Liver (tissue), 3 donors: ENCODE results near the gene SCAMP5.

Experiments used
- EGR1 ChIP-seq, 2 donors: IDR thresholded peaks; 2 replicates each; pipeline ENCODE4 v1.6.1; 2016 to 2018; ENCODE audit warnings: antibody characterized with exemption in 2 of 2, low read depth in 2 of 2
- FOXA2 ChIP-seq: IDR thresholded peaks from 2 replicates; pipeline ENCODE4 v1.6.1; 2016; ENCODE audit warnings: antibody characterized with exemption
- HNF4A ChIP-seq, 2 donors: conservative IDR thresholded peaks; 2 replicates each; pipeline ENCODE4 v1.6.1; 2016; ENCODE audit warnings: antibody characterized with exemption in 2 of 2, mild to moderate bottlenecking in 2 of 2
- HNF4G ChIP-seq: IDR thresholded peaks from 2 replicates; pipeline ENCODE4 v1.6.1; 2016; ENCODE audit warnings: antibody characterized with exemption
- RAD21 ChIP-seq, 2 donors: IDR thresholded peaks; 2 replicates each; pipeline ENCODE4 v1.6.1; 2016; ENCODE audit warnings: antibody characterized with exemption in 2 of 2, mild to moderate bottlenecking in 2 of 2
- SP1 ChIP-seq: IDR thresholded peaks from 2 replicates; pipeline ENCODE4 v1.6.1; 2018; ENCODE audit warnings: antibody characterized with exemption, mild to moderate bottlenecking
- TAF1 ChIP-seq: conservative IDR thresholded peaks from 2 replicates; pipeline ENCODE4 v1.6.1; 2016; ENCODE audit warnings: antibody characterized with exemption, mild to moderate bottlenecking
- TF ChIP-seq, protein P1 (sequence below): fragments of 150-350 bp; IDR thresholded peaks from 2 replicates; pipeline ENCODE4 v1.5.1; 2017; ENCODE audit warnings: improper control_type of control experiment, low read depth, low read length; ENCODE audit not compliant: missing input control
- TF ChIP-seq, protein P2 (sequence below): IDR thresholded peaks from 2 replicates; pipeline ENCODE4 v1.6.1; 2016; ENCODE audit warnings: antibody characterized with exemption, mild to moderate bottlenecking
- TF ChIP-seq, protein P3 (sequence below): IDR thresholded peaks from 2 replicates; pipeline ENCODE4 v1.6.1; 2016; ENCODE audit warnings: antibody characterized with exemption
- TF ChIP-seq, protein P4 (sequence below): IDR thresholded peaks from 2 replicates; pipeline ENCODE4 v1.6.1; 2016; ENCODE audit warnings: antibody characterized with exemption
- TF ChIP-seq, protein P5 (sequence below): IDR thresholded peaks from 2 replicates; pipeline ENCODE4 v1.6.1; 2016; ENCODE audit warnings: antibody characterized with exemption
- donor health status: healthy.
- donor health status: healthy.

DNA sequence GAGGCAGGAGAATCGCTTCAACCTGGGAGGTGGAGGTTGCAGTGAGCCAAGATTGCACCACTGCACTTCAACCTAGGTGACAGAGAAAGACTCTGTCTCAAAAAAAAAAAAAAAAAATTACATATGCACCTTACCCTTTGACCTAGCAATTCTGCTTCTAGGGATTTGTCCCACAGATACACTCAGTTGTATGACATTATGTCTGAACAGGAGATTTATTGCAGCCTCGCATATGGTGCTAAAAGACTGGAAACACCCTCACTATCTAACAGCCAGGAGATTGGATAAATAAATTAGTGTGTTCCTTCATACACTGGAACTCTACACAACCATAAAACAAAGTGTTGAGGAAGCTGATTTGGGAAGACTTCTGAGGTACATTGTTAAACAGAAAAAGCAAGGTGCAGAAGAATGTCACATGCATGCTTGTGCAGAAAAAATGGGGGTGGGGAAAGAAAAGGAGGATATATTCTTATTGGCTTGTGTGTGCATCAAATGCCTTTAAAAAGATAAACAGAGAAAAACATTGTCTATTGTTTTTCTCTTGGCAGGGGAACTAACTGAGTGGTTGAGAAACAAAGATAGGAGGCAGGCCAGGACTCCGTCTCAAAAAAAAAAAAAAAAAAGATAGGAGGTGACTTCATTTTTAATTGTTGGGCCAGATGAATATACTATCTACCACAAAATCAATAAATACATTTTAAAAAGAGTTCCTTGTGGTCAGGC, 59.0 kb downstream of the SCAMP5 start:
- TF ChIP-seq, protein P1, sequence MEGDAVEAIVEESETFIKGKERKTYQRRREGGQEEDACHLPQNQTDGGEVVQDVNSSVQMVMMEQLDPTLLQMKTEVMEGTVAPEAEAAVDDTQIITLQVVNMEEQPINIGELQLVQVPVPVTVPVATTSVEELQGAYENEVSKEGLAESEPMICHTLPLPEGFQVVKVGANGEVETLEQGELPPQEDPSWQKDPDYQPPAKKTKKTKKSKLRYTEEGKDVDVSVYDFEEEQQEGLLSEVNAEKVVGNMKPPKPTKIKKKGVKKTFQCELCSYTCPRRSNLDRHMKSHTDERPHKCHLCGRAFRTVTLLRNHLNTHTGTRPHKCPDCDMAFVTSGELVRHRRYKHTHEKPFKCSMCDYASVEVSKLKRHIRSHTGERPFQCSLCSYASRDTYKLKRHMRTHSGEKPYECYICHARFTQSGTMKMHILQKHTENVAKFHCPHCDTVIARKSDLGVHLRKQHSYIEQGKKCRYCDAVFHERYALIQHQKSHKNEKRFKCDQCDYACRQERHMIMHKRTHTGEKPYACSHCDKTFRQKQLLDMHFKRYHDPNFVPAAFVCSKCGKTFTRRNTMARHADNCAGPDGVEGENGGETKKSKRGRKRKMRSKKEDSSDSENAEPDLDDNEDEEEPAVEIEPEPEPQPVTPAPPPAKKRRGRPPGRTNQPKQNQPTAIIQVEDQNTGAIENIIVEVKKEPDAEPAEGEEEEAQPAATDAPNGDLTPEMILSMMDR = no peak
- no peak for TF ChIP-seq TAF1
- no peak for TF ChIP-seq FOXA2
- TF ChIP-seq, protein P2, sequence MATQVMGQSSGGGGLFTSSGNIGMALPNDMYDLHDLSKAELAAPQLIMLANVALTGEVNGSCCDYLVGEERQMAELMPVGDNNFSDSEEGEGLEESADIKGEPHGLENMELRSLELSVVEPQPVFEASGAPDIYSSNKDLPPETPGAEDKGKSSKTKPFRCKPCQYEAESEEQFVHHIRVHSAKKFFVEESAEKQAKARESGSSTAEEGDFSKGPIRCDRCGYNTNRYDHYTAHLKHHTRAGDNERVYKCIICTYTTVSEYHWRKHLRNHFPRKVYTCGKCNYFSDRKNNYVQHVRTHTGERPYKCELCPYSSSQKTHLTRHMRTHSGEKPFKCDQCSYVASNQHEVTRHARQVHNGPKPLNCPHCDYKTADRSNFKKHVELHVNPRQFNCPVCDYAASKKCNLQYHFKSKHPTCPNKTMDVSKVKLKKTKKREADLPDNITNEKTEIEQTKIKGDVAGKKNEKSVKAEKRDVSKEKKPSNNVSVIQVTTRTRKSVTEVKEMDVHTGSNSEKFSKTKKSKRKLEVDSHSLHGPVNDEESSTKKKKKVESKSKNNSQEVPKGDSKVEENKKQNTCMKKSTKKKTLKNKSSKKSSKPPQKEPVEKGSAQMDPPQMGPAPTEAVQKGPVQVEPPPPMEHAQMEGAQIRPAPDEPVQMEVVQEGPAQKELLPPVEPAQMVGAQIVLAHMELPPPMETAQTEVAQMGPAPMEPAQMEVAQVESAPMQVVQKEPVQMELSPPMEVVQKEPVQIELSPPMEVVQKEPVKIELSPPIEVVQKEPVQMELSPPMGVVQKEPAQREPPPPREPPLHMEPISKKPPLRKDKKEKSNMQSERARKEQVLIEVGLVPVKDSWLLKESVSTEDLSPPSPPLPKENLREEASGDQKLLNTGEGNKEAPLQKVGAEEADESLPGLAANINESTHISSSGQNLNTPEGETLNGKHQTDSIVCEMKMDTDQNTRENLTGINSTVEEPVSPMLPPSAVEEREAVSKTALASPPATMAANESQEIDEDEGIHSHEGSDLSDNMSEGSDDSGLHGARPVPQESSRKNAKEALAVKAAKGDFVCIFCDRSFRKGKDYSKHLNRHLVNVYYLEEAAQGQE = no peak
- TF ChIP-seq RAD21 (IDR thresholded peaks at IDR 0.05) = no peak
- TF ChIP-seq, protein P3, sequence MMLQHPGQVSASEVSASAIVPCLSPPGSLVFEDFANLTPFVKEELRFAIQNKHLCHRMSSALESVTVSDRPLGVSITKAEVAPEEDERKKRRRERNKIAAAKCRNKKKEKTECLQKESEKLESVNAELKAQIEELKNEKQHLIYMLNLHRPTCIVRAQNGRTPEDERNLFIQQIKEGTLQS = no peak
- TF ChIP-seq, protein P4, sequence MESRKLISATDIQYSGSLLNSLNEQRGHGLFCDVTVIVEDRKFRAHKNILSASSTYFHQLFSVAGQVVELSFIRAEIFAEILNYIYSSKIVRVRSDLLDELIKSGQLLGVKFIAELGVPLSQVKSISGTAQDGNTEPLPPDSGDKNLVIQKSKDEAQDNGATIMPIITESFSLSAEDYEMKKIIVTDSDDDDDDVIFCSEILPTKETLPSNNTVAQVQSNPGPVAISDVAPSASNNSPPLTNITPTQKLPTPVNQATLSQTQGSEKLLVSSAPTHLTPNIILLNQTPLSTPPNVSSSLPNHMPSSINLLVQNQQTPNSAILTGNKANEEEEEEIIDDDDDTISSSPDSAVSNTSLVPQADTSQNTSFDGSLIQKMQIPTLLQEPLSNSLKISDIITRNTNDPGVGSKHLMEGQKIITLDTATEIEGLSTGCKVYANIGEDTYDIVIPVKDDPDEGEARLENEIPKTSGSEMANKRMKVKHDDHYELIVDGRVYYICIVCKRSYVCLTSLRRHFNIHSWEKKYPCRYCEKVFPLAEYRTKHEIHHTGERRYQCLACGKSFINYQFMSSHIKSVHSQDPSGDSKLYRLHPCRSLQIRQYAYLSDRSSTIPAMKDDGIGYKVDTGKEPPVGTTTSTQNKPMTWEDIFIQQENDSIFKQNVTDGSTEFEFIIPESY = no peak
- no peak for TF ChIP-seq EGR1 (IDR thresholded peaks at IDR 0.05; ENCODE audit: low read depth in 2 of 2)
- TF ChIP-seq, protein P5, sequence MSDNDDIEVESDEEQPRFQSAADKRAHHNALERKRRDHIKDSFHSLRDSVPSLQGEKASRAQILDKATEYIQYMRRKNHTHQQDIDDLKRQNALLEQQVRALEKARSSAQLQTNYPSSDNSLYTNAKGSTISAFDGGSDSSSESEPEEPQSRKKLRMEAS = no peak
- TF ChIP-seq HNF4G = no peak
- no peak for TF ChIP-seq SP1
- no peak for TF ChIP-seq HNF4A (conservative IDR thresholded peaks at IDR 0.05)
